ENCODE data around the gene ADCY9. TPM values are rescaled to one million over a fixed set of nuclear protein-coding genes. Genes with fewer than 3 reads are reported as not detected.
A peak's percentile ranks its signal among the peaks of the same experiment; 100 is the strongest.

The ADCY9 gene
- polyA plus RNA-seq, 1 donor (not counting 4 experiments of a cell fraction or from before 2014, with no cell fraction given) = 3.0 TPM

GRCh38 chr16:4135537-4135936, 19.3 kb upstream of the ADCY9 start:
- H3K4me3 ChIP-seq (ENCODE audit: control insufficient read depth in 2 of 3, extremely low read depth in 1 of 3, insufficient read depth in 2 of 3, low read depth in 1 of 3, low read length in 3 of 3) = no peak overlapping the region
- DNase-seq (ENCODE audit: low read depth, low spot score) = no peak
- dilution Hi-C loops (cut with MboI; ENCODE audit: extremely low pct_ligation_motif_present, low sequenced_read_pairs) = no loop called here
- no peaks in the 10 kb centered on the region for H3K9me3 ChIP-seq (ENCODE audit: control insufficient read depth, low read depth, low read length)
- H3K27me3 ChIP-seq (ENCODE audit: control insufficient read depth, extremely low read depth, insufficient read depth, low read length) = no peaks in the 10 kb centered on the region
- peak overlapping the region; percentile 79 for H3K27ac ChIP-seq (ENCODE audit: control insufficient read depth, insufficient read depth, low read length)
- no peaks in the 10 kb centered on the region for H3K36me3 ChIP-seq (ENCODE audit: control insufficient read depth in 2 of 2, extremely low read depth in 1 of 2, insufficient read depth in 2 of 2, low read length in 2 of 2)
- no peaks in the 10 kb centered on the region for H3K79me2 ChIP-seq (ENCODE audit: control insufficient read depth, insufficient read depth, low read length)
- no peaks in the 10 kb centered on the region for H4K20me1 ChIP-seq (ENCODE audit: control insufficient read depth, extremely low read depth, insufficient read depth, low read length)
- peaks cover 20% of the 10 kb centered on the region for H3K4me1 ChIP-seq (ENCODE audit: control insufficient read depth, extremely low read depth, insufficient read depth, low read length)
- H3K4me2 ChIP-seq (ENCODE audit: control insufficient read depth, extremely low read depth, insufficient read depth, low read depth, low read length) = peak overlapping the region; percentile 76
- no peak overlapping the region for H2AFZ ChIP-seq (ENCODE audit: control insufficient read depth, low read length)
- no peak for TF ChIP-seq CTCF (optimal IDR thresholded peaks at IDR 0.05 in 1 of 3, IDR thresholded peaks at IDR 0.05 in 1 of 3, conservative IDR thresholded peaks at IDR 0.05 in 1 of 3; ENCODE audit: extremely low read depth in 1 of 3, insufficient read depth in 2 of 3, low read length in 3 of 3)
- no peak for FAIRE-seq
- H3K9ac ChIP-seq (ENCODE audit: control insufficient read depth, extremely low read depth, insufficient read depth, low read length) = no peak overlapping the region
- H3K9me1 ChIP-seq (ENCODE audit: control insufficient read depth, extremely low read depth, insufficient read depth, low read length) = no peaks in the 10 kb centered on the region

- Histone ChIP-seq H3K4me3 (ENCODE audit: control insufficient read depth in 2 of 3, extremely low read depth in 1 of 3, insufficient read depth in 2 of 3, low read depth in 1 of 3, low read length in 3 of 3) (no peak overlapping the region), H2AFZ (ENCODE audit: control insufficient read depth, low read length) (no peak overlapping the region), H3K79me2 (ENCODE audit: control insufficient read depth, insufficient read depth, low read length) (no peaks in the 10 kb centered on the region), H3K27me3 (ENCODE audit: control insufficient read depth, extremely low read depth, insufficient read depth, low read length) (no peaks in the 10 kb centered on the region), H3K4me1 (ENCODE audit: control insufficient read depth, extremely low read depth, insufficient read depth, low read length) (peaks cover 14% of the 10 kb centered on the region), H3K4me2 (ENCODE audit: control insufficient read depth, extremely low read depth, insufficient read depth, low read depth, low read length) (no peak overlapping the region), H3K36me3 (ENCODE audit: control insufficient read depth in 2 of 2, extremely low read depth in 1 of 2, insufficient read depth in 2 of 2, low read length in 2 of 2) (no peaks in the 10 kb centered on the region), H3K9ac (ENCODE audit: control insufficient read depth, extremely low read depth, insufficient read depth, low read length) (no peak overlapping the region), H4K20me1 (ENCODE audit: control insufficient read depth, extremely low read depth, insufficient read depth, low read length) (no peaks in the 10 kb centered on the region), H3K9me3 (ENCODE audit: control insufficient read depth, low read depth, low read length) (no peaks in the 10 kb centered on the region), H3K9me1 (ENCODE audit: control insufficient read depth, extremely low read depth, insufficient read depth, low read length) (no peaks in the 10 kb centered on the region), H3K27ac (ENCODE audit: control insufficient read depth, insufficient read depth, low read length) (no peak overlapping the region)
- FAIRE-seq (no peak), DNase-seq (ENCODE audit: low read depth, low spot score) (no peak)
- TF ChIP-seq CTCF (optimal IDR thresholded peaks at IDR 0.05 in 1 of 3, IDR thresholded peaks at IDR 0.05 in 1 of 3, conservative IDR thresholded peaks at IDR 0.05 in 1 of 3; ENCODE audit: extremely low read depth in 1 of 3, insufficient read depth in 2 of 3, low read length in 3 of 3) (no peak), EZH2 (IDR thresholded peaks at IDR 0.05; ENCODE audit: low read length) (no peak)
- dilution Hi-C loops (cut with MboI; ENCODE audit: extremely low pct_ligation_motif_present, low sequenced_read_pairs) = no loop called here
Measured at GRCh38 chr16:4133897-4134372, 17.7 kb upstream of the ADCY9 start.
